T-helper 9 cell (primary cell): Measurements from ENCODE around the gene ICA1L.
"Not testable (repeated sequence)": the region's sequence is repeated elsewhere in the genome, so short reads cannot be mapped to it uniquely, and the experiment has no call there.

Source experiments
- DNase-seq: peaks from one replicate; pipeline ENCODE4 v3.0.0-alpha.2; 2020
- total RNA-seq, 2 donors: gene quantifications; one replicate each; lab custom pipeline; 2026; lab: John Stamatoyannopoulos, UW

Gene ICA1L
- 1.2 to 1.7 reads per million in 2 donors for total RNA-seq

- peak; percentile 8 for DNase-seq
Measured at GRCh38 chr2:202871300-202872141, at the start of gene ICA1L. Gene ICA1L (minus strand): TSS chr2:202871766. CDS start chr2:202829009, 42,757 bp downstream.

GRCh38 chr2:202918860-202919259 lies 47.3 kb upstream of the ICA1L start:
- no peak for DNase-seq

DNA sequence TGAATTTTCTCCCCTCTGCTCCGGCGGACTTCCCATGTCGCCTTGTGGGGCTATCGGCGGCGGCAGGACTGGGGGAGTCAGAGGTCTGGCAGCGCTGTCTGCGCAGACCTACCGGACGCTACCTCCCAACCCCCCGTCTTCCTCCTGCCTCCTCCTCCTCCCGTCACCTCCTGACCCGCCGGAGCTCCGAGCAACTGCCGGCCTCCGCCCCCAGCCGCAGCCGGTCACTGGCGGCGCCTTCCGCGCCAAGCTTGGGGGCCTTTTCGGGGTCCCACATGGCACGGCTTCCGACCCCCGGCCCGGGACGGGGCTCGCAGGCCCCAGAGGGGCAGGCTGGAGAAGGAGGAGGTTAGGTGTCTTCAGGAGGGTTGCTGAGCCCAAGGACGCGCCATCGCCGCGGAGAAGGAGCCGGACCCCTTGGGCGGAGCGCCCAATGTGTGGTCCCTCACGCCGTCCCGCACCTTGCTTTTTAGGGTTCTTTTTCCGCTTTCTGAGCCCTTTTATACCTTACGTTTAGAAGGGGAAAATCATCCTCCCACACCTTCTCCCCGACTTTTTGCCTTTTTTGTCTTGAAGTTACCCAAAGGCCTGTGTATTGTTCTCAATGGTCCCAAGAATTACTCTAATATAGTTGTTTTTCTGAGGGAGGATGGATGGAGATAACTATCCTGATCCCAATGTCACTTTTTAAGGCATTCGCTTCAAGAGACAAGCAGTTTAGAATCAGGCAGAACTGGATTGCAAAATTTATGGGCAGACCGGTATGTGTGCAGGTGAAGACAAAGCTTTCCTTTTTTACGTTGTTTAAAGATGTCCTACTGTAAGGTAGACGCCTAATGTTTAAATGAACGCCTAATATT lies 41.0 kb upstream of the ICA1L start:
- not testable (repeated sequence) for DNase-seq

- peak; percentile 86 for DNase-seq
Measured at GRCh38 chr2:202911512-202912341, 40.2 kb upstream of the ICA1L start, which contains the start of the genes CARF and WDR12. Gene CARF (plus strand): TSS chr2:202912275. CDS start chr2:202941903, 29,628 bp downstream. Gene WDR12 (minus strand): TSS chr2:202911673. CDS start chr2:202911476, 197 bp downstream.

GRCh38 chr2:202911203-202911511 lies 39.6 kb upstream of the ICA1L start:
- DNase-seq: no peak

DNA sequence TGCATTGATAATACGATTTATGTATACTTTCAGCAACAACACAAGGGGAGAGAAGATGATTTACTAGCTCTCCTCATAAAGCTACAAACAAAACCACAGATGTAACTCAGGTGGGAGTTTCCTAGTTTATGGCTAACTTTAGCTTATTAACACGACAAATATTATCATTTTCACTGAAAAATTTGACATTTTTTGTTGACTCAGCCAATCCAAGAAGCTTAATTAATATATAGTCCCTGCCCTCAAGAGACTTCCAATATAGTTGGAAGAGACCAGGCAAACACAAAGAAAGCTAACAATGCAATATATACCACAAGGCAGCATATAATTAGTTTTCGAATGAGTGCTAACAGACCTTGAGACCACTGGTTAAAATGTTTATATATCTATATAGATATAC lies 39.1 kb upstream of the ICA1L start:
- no peak for DNase-seq

GRCh38 chr2:202910250-202910649 lies 38.7 kb upstream of the ICA1L start:
- DNase-seq: not testable (repeated sequence)

- DNase-seq: no peak
Measured at GRCh38 chr2:202909394-202910192, 38.0 kb upstream of the ICA1L start.

GRCh38 chr2:202908186-202908585 lies 36.6 kb upstream of the ICA1L start:
- DNase-seq: no peak

DNA sequence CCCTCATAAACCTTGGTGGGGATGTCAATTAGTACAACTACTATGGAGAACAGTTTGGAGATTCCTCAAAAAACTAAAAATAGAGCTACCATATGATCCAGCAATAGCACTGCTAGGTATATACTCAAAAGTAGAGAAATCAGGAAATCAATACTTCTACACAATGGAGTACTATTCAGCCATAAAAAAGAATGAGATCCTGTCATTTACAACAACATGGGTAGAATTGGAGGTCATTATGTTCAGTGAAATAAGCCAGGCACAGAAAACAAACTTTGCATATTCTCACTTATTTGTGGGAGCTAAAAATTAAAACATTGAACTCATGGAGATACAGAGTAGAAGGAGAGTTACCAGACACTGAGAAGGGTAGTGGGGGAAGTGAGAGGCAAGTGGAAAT lies 33.9 kb upstream of the ICA1L start:
- DNase-seq: not testable (repeated sequence)

DNA sequence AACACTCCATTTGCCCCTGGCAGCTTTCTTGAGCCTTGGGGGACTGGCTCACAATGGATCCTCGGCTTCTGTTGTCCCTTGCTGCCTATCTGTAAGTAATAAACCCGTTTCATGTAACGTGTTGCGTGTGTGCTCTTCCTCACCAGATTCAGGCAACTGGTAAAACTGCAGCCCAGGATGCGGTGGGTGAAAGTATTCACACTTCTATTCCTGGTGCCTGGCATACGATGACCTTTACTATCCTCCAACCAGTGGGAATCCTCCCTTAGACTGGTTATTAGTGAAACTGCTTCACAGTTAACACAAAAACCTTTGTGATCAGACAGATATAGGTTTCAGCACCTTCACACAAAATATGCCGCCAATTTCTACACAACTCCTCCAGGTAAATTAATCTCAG lies 13.6 kb upstream of the ICA1L start:
- DNase-seq: no peak

DNA sequence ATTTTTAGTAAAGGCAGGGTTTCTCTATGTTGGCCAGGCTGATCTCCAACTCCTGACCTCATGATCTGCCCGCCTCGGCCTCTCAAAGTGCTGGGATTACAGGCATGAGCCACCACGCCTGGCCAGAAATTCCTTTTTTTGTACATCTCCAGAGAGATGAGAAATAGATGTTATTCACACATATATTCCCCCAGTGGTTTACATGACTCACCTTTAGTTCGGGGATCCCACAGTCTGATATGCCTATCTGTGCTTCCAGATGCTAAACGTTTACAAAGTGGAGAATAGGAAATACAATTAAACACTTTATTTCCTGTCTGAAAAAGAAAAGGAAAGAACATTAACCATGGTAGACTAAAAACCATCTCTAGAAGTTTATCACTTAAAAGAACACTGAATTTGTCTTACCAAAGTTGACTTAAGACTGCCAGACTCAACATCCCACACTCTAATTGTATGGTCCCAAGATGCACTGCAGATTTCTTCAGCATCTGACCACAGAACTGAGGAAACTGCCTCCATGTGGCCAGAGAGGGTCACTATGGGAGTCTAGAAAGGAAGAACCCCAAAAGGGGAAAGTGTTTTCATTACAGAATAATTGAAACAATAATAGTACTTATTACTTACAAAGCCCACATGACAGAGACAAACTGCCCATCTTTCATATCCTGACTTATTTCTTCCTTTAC lies 12.6 kb upstream of the ICA1L start:
- no peak for DNase-seq

DNA sequence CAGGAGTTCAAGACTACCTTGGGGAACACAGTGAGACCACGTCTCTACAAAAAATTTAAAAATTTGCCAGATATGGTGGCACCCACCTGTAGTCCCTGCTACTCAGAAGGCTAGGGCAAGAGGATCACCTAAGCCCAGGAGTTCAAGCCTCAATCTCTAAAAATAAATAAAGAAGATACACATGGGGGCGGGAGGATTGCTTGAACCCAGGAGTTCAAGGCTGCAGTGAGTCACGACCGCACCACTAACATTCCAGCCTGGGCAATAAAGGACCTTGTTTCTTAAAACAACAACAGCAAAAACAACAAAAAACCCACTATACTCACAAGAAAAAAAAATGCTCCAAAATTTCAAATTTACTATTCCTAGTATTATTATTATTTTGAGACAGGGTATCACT lies 10.0 kb upstream of the ICA1L start:
- DNase-seq: no peak

GRCh38 chr2:202877699-202878098 lies 6.1 kb upstream of the ICA1L start:
- no peak for DNase-seq

DNA sequence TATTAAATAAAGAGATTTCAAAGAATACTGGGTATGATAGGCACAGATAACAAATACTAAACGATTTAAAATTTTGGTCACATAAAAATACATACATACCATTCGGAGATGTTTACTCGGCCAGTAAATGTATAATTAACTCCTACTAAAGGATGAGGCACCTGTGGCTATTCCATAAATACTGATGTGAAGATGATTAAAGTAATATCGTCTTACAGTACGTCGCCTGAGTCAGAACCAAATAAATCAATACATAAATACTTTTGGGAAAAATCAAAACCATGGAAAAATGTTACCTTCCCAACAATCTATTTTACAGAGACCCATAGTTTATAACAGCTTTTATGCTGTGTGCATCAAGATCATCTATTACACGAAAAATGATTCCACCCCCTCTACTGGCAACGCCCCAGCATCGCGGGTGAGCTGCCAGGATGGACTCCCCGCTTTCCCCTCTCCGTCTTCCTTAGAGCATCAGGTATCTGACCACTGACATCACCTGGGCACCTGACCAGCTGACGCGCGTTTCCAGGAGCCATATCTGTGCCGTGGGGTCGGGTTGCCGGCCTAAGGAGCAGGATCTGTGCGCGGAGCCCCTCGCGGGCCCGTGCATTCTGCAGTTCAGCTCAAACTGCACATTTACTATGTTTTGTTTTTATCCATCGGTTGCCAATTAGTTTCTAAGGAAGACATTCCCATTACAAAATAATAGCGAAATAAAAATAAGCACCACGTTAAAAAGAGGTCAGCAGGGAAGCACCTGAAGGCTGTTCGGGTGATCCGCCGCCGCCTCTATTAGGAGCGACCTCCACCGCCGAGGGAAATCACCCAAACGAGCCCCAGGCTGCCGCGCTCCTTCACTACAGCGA lies 901 bp downstream of the ICA1L start:
- DNase-seq: peak; percentile 38

- no peak for DNase-seq
Measured at GRCh38 chr2:202861987-202862386, 9.6 kb downstream of the ICA1L start.

- DNase-seq: no peak
Measured at GRCh38 chr2:202858601-202859000, 13.0 kb downstream of the ICA1L start.

- DNase-seq: not testable (repeated sequence)
Measured at GRCh38 chr2:202849343-202849742, 22.2 kb downstream of the ICA1L start.

DNA sequence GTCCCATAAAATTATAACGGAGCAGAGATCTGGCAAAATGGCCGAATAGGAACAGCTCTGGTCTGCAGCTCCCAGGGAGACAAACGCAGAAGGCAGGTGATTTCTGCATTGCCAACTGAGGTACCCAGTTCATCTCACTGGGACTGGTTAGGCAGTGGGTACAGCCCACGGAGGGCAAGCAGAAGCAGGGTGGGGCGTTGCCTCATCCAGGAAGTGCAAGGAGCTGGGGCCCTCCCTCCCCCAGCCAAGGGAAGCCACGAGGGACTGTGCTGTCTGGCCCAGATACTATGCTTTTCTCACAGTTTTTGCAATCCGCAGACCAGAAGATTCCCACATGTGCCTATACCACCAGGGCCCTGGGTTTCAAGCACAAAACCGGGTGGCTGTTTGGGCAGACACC lies 22.8 kb downstream of the ICA1L start:
- no peak for DNase-seq
